ENCODE measurements around the gene KIF21B. TPM values are rescaled to one million over a fixed set of nuclear protein-coding genes. Genes with fewer than 3 reads are reported as not detected.

The KIF21B gene
- total and polyA plus RNA-seq, 2 experiments from 2014 or later, result 4.6 to 34.3 TPM

- no peak for TF ChIP-seq ZNF462 (CRISPR knock-in tag; IDR thresholded peaks at IDR 0.05)
- TF ChIP-seq ZNF331 (CRISPR knock-in tag; IDR thresholded peaks at IDR 0.05; ENCODE audit: low read depth), result no peak
- TF ChIP-seq, protein P1, sequence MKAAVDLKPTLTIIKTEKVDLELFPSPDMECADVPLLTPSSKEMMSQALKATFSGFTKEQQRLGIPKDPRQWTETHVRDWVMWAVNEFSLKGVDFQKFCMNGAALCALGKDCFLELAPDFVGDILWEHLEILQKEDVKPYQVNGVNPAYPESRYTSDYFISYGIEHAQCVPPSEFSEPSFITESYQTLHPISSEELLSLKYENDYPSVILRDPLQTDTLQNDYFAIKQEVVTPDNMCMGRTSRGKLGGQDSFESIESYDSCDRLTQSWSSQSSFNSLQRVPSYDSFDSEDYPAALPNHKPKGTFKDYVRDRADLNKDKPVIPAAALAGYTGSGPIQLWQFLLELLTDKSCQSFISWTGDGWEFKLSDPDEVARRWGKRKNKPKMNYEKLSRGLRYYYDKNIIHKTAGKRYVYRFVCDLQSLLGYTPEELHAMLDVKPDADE (IDR thresholded peaks at IDR 0.05), result no peak
These were observed 63.1 kb downstream of the KIF21B start (continued) for GRCh38 chr1:200960236-200960947.

DNA sequence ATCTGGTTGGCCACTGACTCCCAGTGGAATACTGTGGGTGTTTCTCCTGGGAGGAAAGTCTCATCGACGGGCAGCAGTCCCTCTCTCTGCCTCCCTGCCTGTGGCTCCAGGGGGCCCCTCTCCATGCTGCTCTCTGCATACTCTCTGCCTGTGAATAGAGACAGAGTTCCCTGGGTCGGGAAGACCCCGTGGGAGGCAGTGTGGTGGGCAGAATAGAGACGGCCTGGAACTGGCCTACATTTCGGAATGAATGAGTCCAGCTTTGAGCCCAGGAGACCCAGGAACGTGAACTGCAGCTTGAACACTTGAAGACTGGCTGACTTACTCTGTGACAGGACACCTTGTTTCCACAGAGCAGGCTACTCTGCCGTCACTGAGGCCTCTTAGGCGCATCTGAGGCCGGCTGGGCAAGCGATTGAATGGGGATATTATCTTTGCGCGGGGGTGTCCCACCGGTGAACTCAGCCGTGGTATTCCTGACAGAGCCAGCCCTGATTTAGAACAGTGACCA, 64.0 kb downstream of the KIF21B start:
- H3K4me1 Mint-ChIP-seq, result peaks cover 7% of the 10 kb centered on the region; the same call in 2 of the 3 replicates
- peak overlapping the region; percentile 72; the same call in 1 of the 2 replicates for H2AFZ ChIP-seq
- H3K4me2 ChIP-seq, result no peak overlapping the region
- H3K9me3 Mint-ChIP-seq, result no peaks in the 10 kb centered on the region; the same call in 2 of the 3 replicates
- no peaks in the 10 kb centered on the region for H4K20me1 ChIP-seq (replicated peaks; ENCODE audit: insufficient read depth)
- H3K79me2 ChIP-seq (replicated peaks; ENCODE audit: insufficient read depth), result no peaks in the 10 kb centered on the region
- no peak overlapping the region for H3K4me3 Mint-ChIP-seq
- no peaks in the 10 kb centered on the region for H3K4me1 ChIP-seq (ENCODE audit: insufficient read depth)
- ATAC-seq (peak; percentile 95), DNase-seq (ENCODE audit: low spot score) (peak; percentile 52)
- no peaks in the 10 kb centered on the region for H3K9me2 ChIP-seq (ENCODE audit: insufficient read depth)
- H3K4me3 ChIP-seq, result no peak overlapping the region
- H3K27ac Mint-ChIP-seq, result no peak overlapping the region
- no peaks in the 10 kb centered on the region for H3K36me3 Mint-ChIP-seq (ENCODE audit: low read depth)
- H3K27me3 Mint-ChIP-seq (ENCODE audit: insufficient read depth, low read depth, poor library complexity), result no peaks in the 10 kb centered on the region
- no peak overlapping the region for H3K27ac ChIP-seq (ENCODE audit: low read depth)
- H3K36me3 ChIP-seq (ENCODE audit: insufficient read depth), result no peaks in the 10 kb centered on the region
- H3F3A ChIP-seq (replicated peaks; ENCODE audit: low read depth), result no peaks in the 10 kb centered on the region
- no peaks in the 10 kb centered on the region for H3K27me3 ChIP-seq (ENCODE audit: insufficient read depth)
- TF ChIP-seq, protein P2, sequence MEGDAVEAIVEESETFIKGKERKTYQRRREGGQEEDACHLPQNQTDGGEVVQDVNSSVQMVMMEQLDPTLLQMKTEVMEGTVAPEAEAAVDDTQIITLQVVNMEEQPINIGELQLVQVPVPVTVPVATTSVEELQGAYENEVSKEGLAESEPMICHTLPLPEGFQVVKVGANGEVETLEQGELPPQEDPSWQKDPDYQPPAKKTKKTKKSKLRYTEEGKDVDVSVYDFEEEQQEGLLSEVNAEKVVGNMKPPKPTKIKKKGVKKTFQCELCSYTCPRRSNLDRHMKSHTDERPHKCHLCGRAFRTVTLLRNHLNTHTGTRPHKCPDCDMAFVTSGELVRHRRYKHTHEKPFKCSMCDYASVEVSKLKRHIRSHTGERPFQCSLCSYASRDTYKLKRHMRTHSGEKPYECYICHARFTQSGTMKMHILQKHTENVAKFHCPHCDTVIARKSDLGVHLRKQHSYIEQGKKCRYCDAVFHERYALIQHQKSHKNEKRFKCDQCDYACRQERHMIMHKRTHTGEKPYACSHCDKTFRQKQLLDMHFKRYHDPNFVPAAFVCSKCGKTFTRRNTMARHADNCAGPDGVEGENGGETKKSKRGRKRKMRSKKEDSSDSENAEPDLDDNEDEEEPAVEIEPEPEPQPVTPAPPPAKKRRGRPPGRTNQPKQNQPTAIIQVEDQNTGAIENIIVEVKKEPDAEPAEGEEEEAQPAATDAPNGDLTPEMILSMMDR (conservative IDR thresholded peaks at IDR 0.05; ENCODE audit: low read depth in 2 of 2), result peak; percentile 16 to 36; a peak in 2 of 4 replicates
- TF ChIP-seq, protein P3, sequence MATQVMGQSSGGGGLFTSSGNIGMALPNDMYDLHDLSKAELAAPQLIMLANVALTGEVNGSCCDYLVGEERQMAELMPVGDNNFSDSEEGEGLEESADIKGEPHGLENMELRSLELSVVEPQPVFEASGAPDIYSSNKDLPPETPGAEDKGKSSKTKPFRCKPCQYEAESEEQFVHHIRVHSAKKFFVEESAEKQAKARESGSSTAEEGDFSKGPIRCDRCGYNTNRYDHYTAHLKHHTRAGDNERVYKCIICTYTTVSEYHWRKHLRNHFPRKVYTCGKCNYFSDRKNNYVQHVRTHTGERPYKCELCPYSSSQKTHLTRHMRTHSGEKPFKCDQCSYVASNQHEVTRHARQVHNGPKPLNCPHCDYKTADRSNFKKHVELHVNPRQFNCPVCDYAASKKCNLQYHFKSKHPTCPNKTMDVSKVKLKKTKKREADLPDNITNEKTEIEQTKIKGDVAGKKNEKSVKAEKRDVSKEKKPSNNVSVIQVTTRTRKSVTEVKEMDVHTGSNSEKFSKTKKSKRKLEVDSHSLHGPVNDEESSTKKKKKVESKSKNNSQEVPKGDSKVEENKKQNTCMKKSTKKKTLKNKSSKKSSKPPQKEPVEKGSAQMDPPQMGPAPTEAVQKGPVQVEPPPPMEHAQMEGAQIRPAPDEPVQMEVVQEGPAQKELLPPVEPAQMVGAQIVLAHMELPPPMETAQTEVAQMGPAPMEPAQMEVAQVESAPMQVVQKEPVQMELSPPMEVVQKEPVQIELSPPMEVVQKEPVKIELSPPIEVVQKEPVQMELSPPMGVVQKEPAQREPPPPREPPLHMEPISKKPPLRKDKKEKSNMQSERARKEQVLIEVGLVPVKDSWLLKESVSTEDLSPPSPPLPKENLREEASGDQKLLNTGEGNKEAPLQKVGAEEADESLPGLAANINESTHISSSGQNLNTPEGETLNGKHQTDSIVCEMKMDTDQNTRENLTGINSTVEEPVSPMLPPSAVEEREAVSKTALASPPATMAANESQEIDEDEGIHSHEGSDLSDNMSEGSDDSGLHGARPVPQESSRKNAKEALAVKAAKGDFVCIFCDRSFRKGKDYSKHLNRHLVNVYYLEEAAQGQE (IDR thresholded peaks at IDR 0.05; ENCODE audit: unreplicated experiment), result no peak
- no peak for TF ChIP-seq NANOG (IDR thresholded peaks at IDR 0.05; ENCODE audit: borderline replicate concordance)

Data from GM23338 (cell line).